Activated CD4-positive, alpha-beta T cell treated with anti-CD3 and anti-CD28 coated beads for 48 hours (primary cell): ENCODE measurements around the gene ANAPC5.
"Not testable (repeated sequence)": the region's sequence is repeated elsewhere in the genome, so short reads cannot be mapped to it uniquely, and the experiment has no call there.

Source experiments
- DNase-seq: peaks from one replicate; pipeline ENCODE4 v3.0.0-alpha.2; 2020

The ANAPC5 gene

GRCh38 chr12:121365416-121366062 lies 13.3 kb upstream of the ANAPC5 start:
- DNase-seq = no peak

DNA sequence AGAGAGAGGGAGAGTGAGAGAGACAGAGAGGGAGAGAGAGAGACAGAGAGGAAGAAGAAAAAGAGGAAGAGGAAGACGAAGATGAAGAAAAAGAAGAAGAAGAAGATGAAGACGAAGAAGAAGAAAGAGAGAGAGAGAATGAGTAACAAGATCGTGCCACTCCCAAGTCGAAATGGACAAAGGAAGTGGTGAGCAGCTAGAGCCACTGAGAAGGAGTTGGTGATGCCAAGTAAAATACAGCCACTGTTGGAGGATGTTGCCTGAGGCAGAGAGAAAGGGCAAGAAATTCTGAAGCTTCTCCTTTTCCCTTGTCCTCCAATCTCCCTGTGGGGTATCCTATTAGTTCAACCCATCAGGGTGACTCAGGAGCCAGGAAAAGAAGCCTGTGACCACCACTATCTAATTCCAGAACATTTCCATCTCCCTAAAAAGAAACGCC lies 12.5 kb upstream of the ANAPC5 start:
- DNase-seq = no peak

GRCh38 chr12:121358073-121358472 lies 5.9 kb upstream of the ANAPC5 start:
- DNase-seq = no peak

- DNase-seq = no peak
Observed at GRCh38 chr12:121357331-121357730, 5.1 kb upstream of the ANAPC5 start.

- no peak for DNase-seq
Observed at GRCh38 chr12:121356657-121357056, 4.4 kb upstream of the ANAPC5 start.

GRCh38 chr12:121355818-121356217 lies 3.6 kb upstream of the ANAPC5 start:
- DNase-seq = no peak

DNA sequence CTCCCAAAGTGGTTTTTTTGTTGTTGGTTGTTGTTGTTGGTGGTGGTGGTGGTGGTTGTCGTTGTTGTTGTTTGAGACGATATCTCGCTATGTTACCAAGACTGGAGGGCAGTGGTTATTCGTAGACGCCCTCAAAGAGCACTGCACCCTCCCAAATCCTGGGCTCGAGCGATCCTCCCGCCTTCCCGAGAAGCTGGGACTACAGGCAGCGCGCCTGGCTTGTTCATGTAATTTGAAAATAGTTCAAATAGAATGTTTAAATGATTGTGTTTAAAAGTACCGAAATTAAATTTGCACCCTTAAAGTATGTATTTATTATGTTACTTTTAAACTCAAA lies 439 bp upstream of the ANAPC5 start:
- no peak for DNase-seq

DNA sequence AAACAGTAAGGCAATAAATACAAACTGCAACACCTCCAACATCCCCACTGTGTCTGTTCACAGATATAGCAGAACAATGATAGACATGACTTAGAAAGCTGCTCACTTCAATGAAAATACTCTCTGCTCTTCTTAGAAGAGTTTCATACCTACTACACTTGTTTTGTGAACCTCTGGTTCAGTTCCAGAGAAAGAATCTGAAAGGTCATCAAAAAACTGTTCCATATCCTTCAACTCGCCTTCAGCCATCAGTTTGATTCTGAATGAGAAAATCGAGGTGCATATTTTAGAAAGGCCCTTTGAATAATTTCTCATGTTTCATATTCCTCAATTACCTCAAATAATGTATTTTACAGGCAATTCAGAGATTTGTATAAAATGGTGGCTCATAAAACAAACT lies 5.5 kb downstream of the ANAPC5 start:
- DNase-seq = no peak

DNA sequence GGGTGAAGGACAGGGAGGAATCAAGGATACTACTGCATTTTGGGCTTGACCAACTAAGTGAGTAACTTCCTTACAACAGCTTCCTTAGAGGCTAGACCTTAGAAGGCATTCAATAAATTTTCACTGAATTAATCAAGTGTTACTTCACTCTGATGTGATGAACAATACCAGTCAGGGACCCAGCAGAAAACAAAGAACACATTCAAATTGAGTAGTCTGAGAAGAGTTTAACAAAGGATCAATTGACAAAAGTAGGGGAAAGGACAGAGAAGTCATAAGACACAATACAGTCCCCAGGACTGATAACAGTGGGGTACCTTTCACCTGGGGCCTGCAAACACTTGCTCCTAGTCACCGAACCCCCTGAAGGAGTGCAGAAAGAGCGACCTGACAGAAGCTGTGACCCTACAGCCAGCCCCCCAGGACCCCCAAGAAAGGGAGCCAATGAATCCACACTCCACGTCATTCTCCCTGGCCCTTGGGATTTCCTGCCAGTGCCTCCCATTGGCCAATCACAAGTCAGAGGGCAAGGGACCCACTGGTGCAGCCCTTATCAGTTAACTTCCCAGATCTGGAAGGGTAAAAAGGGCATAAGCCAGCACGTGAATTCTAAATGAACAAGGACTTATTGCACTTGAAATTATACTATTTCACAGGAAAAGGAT lies 6.9 kb downstream of the ANAPC5 start:
- DNase-seq = no peak

DNA sequence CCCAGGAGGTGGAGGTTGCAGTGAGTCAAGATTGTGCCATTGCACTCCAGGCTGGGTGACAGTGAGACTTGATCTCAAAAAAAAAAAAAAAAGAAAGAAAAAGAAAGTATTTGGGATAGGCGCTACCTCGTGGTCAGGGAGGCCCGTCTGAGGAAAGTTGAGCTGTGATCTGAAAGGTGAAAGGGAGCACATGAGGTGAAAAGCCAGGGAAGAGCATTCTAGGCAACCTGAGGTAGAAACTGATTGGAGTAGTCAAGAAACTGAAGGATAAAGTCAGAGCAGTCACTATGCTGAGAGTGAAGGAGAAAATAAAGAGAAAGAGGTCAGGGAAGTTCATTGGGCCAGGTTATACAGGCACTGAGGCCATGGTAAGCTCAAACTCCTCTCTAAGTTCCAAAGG lies 7.7 kb downstream of the ANAPC5 start:
- no peak for DNase-seq

DNA sequence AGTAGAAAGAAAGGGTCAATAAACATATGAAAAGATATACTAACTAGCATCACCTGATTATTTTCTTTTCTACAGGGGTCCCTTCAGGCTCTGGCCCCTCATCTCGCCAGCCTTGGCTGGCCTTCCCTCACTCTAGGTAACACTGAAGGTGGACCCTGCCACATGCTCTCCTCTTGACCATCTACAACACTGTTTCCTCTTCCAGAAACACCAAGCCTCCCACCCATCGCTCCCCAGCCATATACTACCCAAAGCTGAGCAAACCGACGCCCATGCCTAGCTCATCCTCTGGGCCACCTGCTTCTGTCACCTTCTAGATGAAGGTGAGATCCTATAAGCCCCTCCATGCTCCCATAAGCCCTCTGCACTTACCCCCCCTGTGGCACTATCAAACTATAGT lies 14.8 kb downstream of the ANAPC5 start:
- DNase-seq = no peak

DNA sequence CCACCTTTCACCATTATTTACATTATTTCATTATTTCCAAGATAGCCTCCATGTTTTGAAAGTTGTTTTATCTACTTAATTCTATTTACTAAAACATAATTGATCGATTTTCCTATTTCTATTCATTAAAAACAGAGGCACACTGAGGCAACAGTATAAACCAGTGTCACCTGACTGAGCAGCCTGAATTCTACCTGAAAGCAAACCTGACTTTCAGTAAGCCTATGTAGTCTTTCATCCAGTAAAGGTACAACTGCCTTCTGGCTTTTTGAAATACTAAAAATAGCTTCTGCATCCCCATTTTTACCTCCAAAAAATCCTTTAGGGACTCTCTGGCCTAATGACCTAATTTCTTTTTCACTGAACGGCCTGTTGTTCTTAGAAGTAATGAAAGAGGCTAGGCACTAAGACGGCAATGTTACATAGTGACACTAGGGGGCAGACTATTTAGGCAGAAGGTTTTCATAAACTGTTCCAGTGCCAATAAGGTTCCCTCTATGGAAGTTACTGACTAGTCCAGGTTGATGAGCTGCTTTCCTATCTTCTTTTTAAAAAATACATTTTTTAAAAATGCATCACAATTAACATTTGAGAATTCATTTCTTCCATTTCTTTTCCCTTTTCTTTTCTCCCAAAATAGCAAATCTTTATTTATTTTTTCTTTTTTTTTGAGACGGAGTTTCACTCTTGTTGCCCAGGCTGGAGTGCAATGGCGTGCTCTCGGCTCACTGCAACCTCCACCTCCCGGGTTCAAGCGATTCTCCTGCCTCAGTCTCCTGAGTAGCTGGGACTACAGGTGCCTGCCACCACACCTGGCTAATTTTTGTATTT lies 17.5 kb downstream of the ANAPC5 start:
- DNase-seq = peak; percentile 9

DNA sequence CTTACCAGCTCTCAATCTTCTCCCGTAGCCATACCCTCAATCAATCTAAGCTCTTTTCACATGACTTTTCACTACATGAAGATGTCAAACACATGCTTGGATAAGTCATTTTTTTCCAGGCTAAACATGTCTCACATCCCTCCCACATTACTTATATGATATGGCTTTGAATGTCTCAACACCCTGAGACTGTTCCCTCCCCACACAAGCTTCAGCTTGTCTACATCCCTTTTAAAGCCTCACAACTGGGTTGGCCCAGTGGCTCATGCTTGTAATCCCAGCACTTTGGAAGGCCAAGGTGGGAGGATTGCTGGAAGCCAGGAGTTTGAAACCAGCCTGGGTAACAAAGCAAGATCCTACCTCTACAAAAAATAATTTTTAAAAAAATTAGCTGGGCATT lies 18.5 kb downstream of the ANAPC5 start:
- DNase-seq = no peak

GRCh38 chr12:121331248-121331647 lies 21.0 kb downstream of the ANAPC5 start:
- no peak for DNase-seq

GRCh38 chr12:121330692-121331091 lies 21.5 kb downstream of the ANAPC5 start:
- no peak for DNase-seq

DNA sequence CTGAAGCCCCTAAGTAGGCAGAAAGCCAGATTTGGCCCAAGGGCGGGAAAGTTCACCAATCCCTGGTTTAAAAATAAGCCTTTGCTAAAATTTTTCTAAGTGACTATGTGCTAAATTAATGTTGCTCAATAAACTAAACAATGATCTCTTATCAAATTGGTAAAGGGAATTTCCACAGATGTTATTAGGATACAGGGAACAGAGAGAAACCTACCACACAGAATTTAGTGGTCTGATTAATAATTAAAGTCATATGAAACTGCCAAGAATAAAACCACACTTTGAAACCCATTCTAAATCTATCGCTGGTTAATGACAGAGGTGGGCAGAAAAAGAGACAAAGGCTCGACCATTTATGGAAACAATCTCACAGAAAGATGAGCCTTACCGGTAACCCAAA lies 22.0 kb downstream of the ANAPC5 start:
- DNase-seq = no peak

GRCh38 chr12:121328620-121329019 lies 23.6 kb downstream of the ANAPC5 start:
- DNase-seq = no peak

GRCh38 chr12:121326996-121327674 lies 25.1 kb downstream of the ANAPC5 start:
- DNase-seq = no peak

DNA sequence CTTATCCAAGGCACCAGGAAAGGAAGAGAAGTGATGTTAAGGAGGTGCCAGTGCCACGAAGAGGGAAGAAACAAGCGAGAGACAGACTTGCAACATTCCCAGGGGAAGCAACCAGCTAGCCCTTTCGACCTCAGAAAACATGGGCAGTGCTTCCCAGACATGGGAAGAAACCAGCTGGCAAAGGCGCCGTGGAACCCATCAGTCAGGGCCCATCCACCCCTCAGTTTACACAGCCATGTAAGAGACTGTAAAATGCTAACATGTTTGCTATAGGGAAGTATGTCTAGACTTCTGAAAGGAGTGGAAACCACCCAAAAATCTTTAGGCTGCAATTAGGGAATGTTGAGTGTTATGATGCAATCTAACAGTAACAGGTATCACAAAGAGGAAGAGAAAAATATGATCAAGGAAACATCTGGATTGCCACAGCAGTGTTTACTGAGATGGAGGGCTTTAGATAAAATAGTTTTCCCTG lies 26.3 kb downstream of the ANAPC5 start:
- DNase-seq = no peak

DNA sequence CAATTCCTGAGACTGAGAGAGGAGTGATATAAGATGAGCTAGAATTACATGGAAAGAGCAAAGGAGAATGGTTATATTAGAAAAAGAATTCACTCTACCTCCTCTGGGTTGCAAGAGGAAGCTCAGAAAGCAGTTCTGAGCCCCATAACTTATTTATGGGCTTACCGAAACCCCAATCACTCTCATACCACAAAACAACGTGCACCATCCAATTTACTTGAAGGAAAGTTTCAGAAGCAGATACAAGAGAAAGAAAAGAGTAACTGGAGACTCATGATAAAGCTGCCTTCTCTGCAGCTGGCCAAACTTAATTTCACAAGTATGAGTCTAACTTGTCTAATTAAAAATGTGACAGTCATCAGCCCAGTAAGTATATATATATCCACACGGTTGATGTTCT lies 28.3 kb downstream of the ANAPC5 start:
- no peak for DNase-seq

- DNase-seq = no peak
Observed at GRCh38 chr12:121318121-121318520, 34.1 kb downstream of the ANAPC5 start.

DNA sequence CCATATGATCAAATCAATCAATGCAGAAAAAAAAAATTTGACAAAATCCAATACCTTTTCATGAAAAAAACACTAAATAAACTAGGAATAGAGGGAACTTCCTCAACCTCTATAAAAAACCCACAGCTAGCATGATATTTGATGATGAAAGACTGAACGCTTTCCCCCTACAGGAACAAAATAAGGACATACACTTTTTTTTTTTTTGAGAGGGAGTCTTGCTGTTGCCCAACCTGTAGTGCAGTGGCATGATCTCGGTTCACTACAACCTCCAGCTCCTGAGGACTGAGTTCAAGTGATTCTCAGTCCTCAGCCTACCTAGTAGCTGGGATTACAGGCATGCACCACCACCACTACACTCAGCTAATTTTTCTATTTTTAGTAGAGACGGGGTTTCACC lies 37.8 kb downstream of the ANAPC5 start:
- DNase-seq = no peak

- DNase-seq = not testable (repeated sequence)
Observed at GRCh38 chr12:121310231-121310630, 42.0 kb downstream of the ANAPC5 start.
